ENCODE results near the gene CDH8.

Gene CDH8

DNA sequence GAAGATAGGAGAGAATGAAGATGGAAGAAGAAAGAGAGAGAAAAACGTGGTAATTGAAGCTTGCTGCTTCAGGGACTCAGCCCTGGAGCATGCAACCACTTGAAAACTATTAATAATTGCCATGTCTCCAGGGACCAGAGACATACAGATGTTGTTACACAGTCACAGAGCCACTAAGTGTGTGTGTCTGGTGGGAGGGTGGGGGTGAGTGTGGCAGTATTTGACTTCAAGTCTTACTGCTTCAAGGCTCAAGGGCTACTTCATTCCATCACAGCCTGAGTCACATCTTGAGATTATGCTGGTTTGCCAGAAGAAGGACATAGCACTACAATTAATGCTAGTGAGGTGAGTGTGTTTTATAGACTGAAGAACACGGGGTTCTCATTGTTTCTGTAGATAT lies 202.2 kb downstream of the CDH8 start:
- Histone ChIP-seq H3K36me3 (no peaks in the 10 kb centered on the region), H4K20me1 (no peaks in the 10 kb centered on the region), H3K9ac (no peak overlapping the region), H3K4me1 (peaks cover 0 to 14% (median 7%) of the 10 kb centered on the region in 10 experiments; a peak in 12 of 20 replicates), H3K4me3 (no peak overlapping the region), H3K27me3 (no peaks in the 10 kb centered on the region), H3K4me2 (peak overlapping the region in 8 of 11 experiments; percentile 12 to 58 (median 36); a peak in 14 of 22 replicates), H3K27ac (no peak overlapping the region), H3K9me3 (replicated peaks in 1 of 11) (no peaks in the 10 kb centered on the region)
- no peak for TF ChIP-seq Cebpa-rat (IDR thresholded peaks at IDR 0.05)

GRCh38 chr16:61831351-61831917 lies 204.8 kb downstream of the CDH8 start:
- no peak overlapping the region for H3K9ac ChIP-seq
- no peaks in the 10 kb centered on the region for H3K36me3 ChIP-seq
- peaks cover 0 to 14% (median 7%) of the 10 kb centered on the region in 10 experiments; a peak in 12 of 20 replicates for H3K4me1 ChIP-seq
- no peak overlapping the region for H3K4me2 ChIP-seq
- no peak for TF ChIP-seq Cebpa-rat (IDR thresholded peaks at IDR 0.05)
- H3K27me3 ChIP-seq = no peaks in the 10 kb centered on the region
- H3K4me3 ChIP-seq = no peak overlapping the region
- no peaks in the 10 kb centered on the region for H3K9me3 ChIP-seq (replicated peaks in 1 of 11)
- no peak overlapping the region for H3K27ac ChIP-seq
- no peaks in the 10 kb centered on the region for H4K20me1 ChIP-seq

DNA sequence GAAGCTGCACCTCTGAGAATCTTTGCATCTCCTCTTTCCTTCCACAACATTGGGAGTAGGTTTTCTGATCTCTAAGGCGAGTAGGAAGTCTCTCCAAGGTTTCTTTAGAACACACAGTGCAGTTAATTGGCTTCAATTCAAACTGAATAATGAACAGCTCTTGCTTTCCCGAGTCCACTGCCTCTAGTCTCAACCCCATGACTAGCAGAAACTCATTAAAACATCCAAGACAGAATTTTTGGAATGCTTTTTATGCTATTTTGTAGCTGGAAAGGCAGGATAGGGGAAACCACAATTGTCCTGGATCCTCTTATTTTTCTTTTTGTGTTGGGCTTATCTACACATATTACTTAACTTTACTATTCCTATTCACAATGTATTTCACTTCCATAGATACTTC lies 206.6 kb downstream of the CDH8 start:
- H3K4me2 ChIP-seq = no peak overlapping the region

GRCh38 chr16:61823326-61823725 lies 212.9 kb downstream of the CDH8 start:
- no peak overlapping the region for H3K9ac ChIP-seq
- H3K27ac ChIP-seq = no peak overlapping the region
- H3K9me3 ChIP-seq (replicated peaks in 1 of 11) = no peaks in the 10 kb centered on the region
- TF ChIP-seq Cebpa-rat (IDR thresholded peaks at IDR 0.05) = no peak
- no peaks in the 10 kb centered on the region for H3K36me3 ChIP-seq
- no peak overlapping the region for H3K4me3 ChIP-seq
- no peak overlapping the region for H3K4me2 ChIP-seq
- H3K27me3 ChIP-seq = no peaks in the 10 kb centered on the region
- H3K4me1 ChIP-seq = no peaks in the 10 kb centered on the region
- H4K20me1 ChIP-seq = no peaks in the 10 kb centered on the region

More for the DNA sequence above, 206.6 kb downstream of the CDH8 start:
- Histone ChIP-seq H3K9me3 (replicated peaks in 1 of 11) (no peaks in the 10 kb centered on the region), H3K4me3 (no peak overlapping the region), H3K27ac (no peak overlapping the region), H3K4me1 (peaks cover 0 to 13% (median 7%) of the 10 kb centered on the region in 10 experiments; a peak in 12 of 20 replicates), H4K20me1 (no peaks in the 10 kb centered on the region), H3K9ac (no peak overlapping the region), H3K27me3 (no peaks in the 10 kb centered on the region), H3K36me3 (no peaks in the 10 kb centered on the region)
- TF ChIP-seq Cebpa-rat (IDR thresholded peaks at IDR 0.05) = no peak

GRCh38 chr16:61820820-61821219 lies 215.4 kb downstream of the CDH8 start:
- no peak overlapping the region for H3K27ac ChIP-seq
- no peak overlapping the region for H3K4me3 ChIP-seq
- no peak overlapping the region for H3K4me2 ChIP-seq
- no peaks in the 10 kb centered on the region for H3K9me3 ChIP-seq (replicated peaks in 1 of 11)
- no peaks in the 10 kb centered on the region for H3K27me3 ChIP-seq
- H3K9ac ChIP-seq = no peak overlapping the region
- H3K4me1 ChIP-seq = no peaks in the 10 kb centered on the region
- H3K36me3 ChIP-seq = no peaks in the 10 kb centered on the region
- no peak for TF ChIP-seq Cebpa-rat (IDR thresholded peaks at IDR 0.05)
- no peaks in the 10 kb centered on the region for H4K20me1 ChIP-seq

GRCh38 chr16:61820398-61820797 lies 215.8 kb downstream of the CDH8 start:
- no peak overlapping the region for H3K4me2 ChIP-seq
- no peaks in the 10 kb centered on the region for H3K27me3 ChIP-seq
- no peak for TF ChIP-seq Cebpa-rat (IDR thresholded peaks at IDR 0.05)
- no peaks in the 10 kb centered on the region for H3K9me3 ChIP-seq (replicated peaks in 1 of 11)
- H3K4me1 ChIP-seq = no peaks in the 10 kb centered on the region
- H3K9ac ChIP-seq = no peak overlapping the region
- no peaks in the 10 kb centered on the region for H4K20me1 ChIP-seq
- H3K36me3 ChIP-seq = no peaks in the 10 kb centered on the region
- H3K27ac ChIP-seq = no peak overlapping the region
- H3K4me3 ChIP-seq = no peak overlapping the region

GRCh38 chr16:61818850-61819249 lies 217.4 kb downstream of the CDH8 start:
- Histone ChIP-seq H3K4me2 (no peak overlapping the region), H3K9me3 (replicated peaks in 1 of 11) (no peaks in the 10 kb centered on the region), H3K4me1 (no peaks in the 10 kb centered on the region), H3K4me3 (no peak overlapping the region), H3K36me3 (no peaks in the 10 kb centered on the region), H3K27me3 (no peaks in the 10 kb centered on the region), H3K9ac (no peak overlapping the region), H4K20me1 (no peaks in the 10 kb centered on the region), H3K27ac (no peak overlapping the region)
- no peak for TF ChIP-seq Cebpa-rat (IDR thresholded peaks at IDR 0.05)

DNA sequence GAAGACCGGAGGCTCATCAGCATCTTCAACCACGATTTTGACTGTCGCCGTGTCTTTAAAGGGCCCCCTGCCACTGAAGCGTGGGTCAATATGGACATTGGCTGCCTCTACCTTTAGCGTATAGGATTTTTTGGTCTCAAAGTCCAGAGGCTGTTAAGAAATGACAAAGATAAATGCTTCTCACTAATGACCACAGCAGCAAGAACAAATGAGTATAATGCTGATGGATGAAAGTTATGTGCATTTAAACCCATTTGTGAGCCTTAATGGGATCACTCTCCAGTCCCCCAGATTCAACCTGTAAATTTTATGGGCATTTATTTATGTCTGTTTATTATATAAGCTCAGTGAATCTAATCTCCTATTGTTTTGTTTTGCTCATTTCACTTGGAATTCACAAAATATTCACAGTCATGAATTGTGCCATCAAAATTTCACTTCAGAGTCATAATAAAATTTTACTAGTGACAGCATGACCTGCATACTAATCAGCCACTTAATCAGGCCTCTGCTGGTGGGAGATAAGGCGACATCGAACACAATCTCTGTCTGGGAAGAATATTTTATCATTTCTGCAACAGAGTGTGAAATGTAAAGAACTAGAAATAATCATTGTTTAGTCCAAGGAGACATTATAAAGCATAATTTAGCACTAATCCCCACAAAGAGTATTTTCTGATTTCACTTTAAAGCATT lies 218.5 kb downstream of the CDH8 start:
- no peaks in the 10 kb centered on the region for H4K20me1 ChIP-seq
- no peak for TF ChIP-seq Cebpa-rat (IDR thresholded peaks at IDR 0.05)
- H3K4me1 ChIP-seq = no peaks in the 10 kb centered on the region
- H3K4me2 ChIP-seq = no peak overlapping the region
- no peaks in the 10 kb centered on the region for H3K36me3 ChIP-seq
- H3K27me3 ChIP-seq = no peaks in the 10 kb centered on the region
- H3K9me3 ChIP-seq (replicated peaks in 1 of 11) = no peaks in the 10 kb centered on the region
- H3K4me3 ChIP-seq = no peak overlapping the region
- no peak overlapping the region for H3K9ac ChIP-seq
- H3K27ac ChIP-seq = no peak overlapping the region

DNA sequence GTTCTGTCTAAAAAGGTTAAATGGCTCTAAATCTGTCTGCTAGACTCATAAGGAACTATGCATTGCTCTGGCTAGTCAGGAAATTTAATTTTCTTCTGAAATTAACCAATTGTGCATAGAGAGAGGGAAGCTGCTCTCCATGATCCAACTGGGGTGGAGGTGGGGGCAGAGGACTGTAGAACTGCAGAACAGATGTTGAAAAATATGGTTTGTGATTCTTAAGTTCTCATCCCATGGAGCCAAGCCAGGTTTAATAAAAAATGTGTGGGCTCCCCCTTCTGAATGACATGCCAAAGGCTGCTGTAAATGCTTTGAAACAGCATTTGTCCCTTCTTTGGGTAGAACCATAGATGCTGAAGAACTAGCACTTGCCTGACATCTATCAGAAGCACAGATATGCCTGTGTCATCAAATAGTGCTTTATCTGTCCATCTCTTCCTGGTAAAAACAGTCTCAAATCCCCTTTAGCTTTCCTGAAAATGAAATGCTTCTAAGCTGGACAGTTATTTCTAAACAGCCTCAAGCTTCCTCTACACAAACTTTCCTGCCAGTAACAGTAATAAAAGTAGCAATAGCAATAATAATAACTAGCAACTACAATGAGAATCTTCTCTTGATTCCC lies 221.4 kb downstream of the CDH8 start:
- TF ChIP-seq Cebpa-rat (IDR thresholded peaks at IDR 0.05) = no peak
- Histone ChIP-seq H4K20me1 (no peaks in the 10 kb centered on the region), H3K4me2 (no peak overlapping the region), H3K27ac (no peak overlapping the region), H3K4me1 (no peaks in the 10 kb centered on the region), H3K4me3 (no peak overlapping the region), H3K9me3 (replicated peaks in 1 of 11) (no peaks in the 10 kb centered on the region), H3K27me3 (no peaks in the 10 kb centered on the region), H3K9ac (no peak overlapping the region), H3K36me3 (no peaks in the 10 kb centered on the region)

GRCh38 chr16:61813339-61813738 lies 222.9 kb downstream of the CDH8 start:
- Histone ChIP-seq H3K36me3 (no peaks in the 10 kb centered on the region), H3K9me3 (replicated peaks in 1 of 11) (no peaks in the 10 kb centered on the region), H4K20me1 (no peaks in the 10 kb centered on the region), H3K4me3 (no peak overlapping the region), H3K4me2 (no peak overlapping the region), H3K27me3 (no peaks in the 10 kb centered on the region), H3K27ac (no peak overlapping the region), H3K4me1 (no peaks in the 10 kb centered on the region), H3K9ac (no peak overlapping the region)
- TF ChIP-seq Cebpa-rat (IDR thresholded peaks at IDR 0.05) = no peak

Measured in BLaER1 treated with 17β-estradiol and CSF1 and Interleukin-3, amounts not matched to agents 10 nM and 100 nM (cell line).